NB4 (cell line): Measurements from ENCODE around the gene EVA1B.

Experiments used
- DNase-seq: peaks from one replicate; pipeline ENCODE4 v3.0.0; 2010; ENCODE audit warnings: low read depth
- H3K4me3 ChIP-seq: one replicate; pipeline ENCODE4 v1.5.1; 2011; ENCODE audit warnings: mild to moderate bottlenecking, low read depth, low read length, moderate library complexity
- MAX ChIP-seq: IDR thresholded peaks from 2 replicates; pipeline ENCODE4 v1.6.1; 2011; ENCODE audit warnings: low read depth, low read length
- MYC ChIP-seq: IDR thresholded peaks from 2 replicates; pipeline ENCODE4 v1.6.1; 2011; ENCODE audit warnings: low read depth, low read length
- POLR2A ChIP-seq: IDR thresholded peaks from 2 replicates; pipeline ENCODE4 v1.6.1; 2011; ENCODE audit warnings: mild to moderate bottlenecking; ENCODE audit not compliant: insufficient read length; ENCODE audit errors: extremely low read depth
- TF ChIP-seq, protein P1 (sequence below): IDR thresholded peaks from one replicate; pipeline ENCODE4 v1.5.1; 2012; ENCODE audit warnings: low read depth, low read length

Gene EVA1B

DNA sequence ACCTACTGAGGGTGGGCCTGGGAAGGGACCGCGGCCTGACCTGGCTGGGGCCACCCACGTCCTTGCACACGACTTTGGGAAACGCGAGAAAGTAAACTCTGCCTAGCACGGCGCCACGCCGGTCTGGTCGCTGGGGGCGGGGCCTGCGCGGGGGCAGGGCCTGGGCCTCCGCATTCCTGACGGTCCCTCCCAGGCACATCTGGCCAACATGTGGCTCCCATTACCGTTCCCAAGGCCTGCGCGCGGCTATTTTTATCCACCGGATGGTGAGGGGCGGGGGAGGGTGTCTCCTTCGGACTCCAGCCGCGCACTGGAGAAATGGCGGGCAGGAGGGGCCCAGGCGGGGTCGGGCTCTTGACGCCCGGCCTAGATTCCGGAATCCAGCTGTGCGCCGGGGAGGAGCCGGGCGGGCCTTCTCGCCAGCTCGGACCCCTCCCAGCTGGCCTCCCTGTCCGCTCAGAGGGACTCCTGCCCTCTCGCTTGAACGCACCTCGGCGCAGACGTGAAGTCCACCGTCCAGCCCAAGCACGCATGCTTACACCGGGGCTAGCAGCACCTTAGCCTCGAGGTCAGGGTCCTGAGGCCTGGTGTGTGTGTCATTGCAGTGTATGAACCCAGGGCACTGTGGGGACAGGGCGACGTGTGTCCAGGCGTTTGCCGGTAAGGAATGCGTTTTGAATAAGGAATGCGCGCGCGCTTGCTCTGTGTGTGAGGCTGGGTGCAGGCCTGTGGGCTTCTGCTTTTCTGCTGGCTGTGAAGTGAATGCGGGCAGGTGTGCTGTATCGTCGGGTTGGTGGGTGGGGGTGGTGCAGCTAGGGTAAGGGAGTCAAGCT is 2.1 kb downstream of the EVA1B start:
- peak overlapping the region; percentile 53 for H3K4me3 ChIP-seq

DNA sequence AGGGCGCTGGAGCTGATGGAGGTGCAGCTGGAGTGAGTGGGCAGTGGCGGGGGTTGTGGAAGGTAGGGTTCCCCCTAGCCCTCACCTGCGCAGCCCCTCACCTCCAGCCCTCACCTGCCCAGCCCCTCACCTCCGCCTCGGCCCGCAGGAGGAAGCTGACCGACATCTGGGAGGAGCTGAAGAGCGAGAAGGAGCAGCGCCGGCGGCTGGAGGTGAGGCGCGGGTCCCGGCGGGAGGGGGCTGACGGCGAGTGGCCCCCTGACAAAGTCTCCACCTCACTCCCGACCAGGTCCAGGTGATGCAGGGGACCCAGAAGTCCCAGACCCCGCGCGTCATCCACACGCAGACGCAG is 2.7 kb downstream of the EVA1B start:
- DNase-seq = no peak
- no peak for TF ChIP-seq MYC
- TF ChIP-seq MAX = no peak
- TF ChIP-seq POLR2A = no peak
- TF ChIP-seq, protein P1, sequence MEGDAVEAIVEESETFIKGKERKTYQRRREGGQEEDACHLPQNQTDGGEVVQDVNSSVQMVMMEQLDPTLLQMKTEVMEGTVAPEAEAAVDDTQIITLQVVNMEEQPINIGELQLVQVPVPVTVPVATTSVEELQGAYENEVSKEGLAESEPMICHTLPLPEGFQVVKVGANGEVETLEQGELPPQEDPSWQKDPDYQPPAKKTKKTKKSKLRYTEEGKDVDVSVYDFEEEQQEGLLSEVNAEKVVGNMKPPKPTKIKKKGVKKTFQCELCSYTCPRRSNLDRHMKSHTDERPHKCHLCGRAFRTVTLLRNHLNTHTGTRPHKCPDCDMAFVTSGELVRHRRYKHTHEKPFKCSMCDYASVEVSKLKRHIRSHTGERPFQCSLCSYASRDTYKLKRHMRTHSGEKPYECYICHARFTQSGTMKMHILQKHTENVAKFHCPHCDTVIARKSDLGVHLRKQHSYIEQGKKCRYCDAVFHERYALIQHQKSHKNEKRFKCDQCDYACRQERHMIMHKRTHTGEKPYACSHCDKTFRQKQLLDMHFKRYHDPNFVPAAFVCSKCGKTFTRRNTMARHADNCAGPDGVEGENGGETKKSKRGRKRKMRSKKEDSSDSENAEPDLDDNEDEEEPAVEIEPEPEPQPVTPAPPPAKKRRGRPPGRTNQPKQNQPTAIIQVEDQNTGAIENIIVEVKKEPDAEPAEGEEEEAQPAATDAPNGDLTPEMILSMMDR = no peak
- no peak overlapping the region for H3K4me3 ChIP-seq

More for the DNA sequence above, 2.1 kb downstream of the EVA1B start:
- DNase-seq = peak; percentile 84
- TF ChIP-seq, protein P1 = no peak
- TF ChIP-seq MAX (no peak), MYC (no peak), POLR2A (no peak)

DNA sequence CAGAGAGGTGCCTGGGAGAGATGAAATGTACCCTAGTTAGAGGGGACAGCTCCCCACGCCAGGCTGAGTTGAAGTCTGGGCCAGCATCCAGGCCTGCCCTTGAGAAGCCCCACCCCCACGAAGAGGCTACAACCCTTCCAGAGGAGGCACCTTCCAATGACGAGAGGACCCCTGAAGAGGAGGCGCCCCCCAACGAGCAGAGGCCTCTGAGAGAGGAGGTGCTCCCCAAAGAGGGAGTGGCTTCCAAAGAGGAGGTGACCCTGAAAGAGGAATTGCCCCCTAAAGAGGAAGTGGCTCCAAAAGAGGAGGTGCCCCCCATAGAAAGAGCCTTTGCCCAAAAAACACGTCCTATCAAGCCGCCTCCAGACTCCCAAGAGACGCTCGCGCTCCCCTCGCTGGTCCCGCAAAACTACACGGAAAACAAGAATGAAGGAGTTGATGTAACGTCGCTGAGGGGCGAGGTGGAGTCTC is 3.1 kb downstream of the EVA1B start:
- no peak overlapping the region for H3K4me3 ChIP-seq
- no peak for TF ChIP-seq MAX
- TF ChIP-seq, protein P1 = no peak
- peak; percentile 41 for DNase-seq

GRCh38 chr1:36309397-36309796 is 14.0 kb downstream of the EVA1B start:
- no peak for DNase-seq
- H3K4me3 ChIP-seq = no peak overlapping the region
- TF ChIP-seq, protein P1 = no peak
- TF ChIP-seq MAX = no peak
- no peak for TF ChIP-seq MYC
- TF ChIP-seq POLR2A = no peak

DNA sequence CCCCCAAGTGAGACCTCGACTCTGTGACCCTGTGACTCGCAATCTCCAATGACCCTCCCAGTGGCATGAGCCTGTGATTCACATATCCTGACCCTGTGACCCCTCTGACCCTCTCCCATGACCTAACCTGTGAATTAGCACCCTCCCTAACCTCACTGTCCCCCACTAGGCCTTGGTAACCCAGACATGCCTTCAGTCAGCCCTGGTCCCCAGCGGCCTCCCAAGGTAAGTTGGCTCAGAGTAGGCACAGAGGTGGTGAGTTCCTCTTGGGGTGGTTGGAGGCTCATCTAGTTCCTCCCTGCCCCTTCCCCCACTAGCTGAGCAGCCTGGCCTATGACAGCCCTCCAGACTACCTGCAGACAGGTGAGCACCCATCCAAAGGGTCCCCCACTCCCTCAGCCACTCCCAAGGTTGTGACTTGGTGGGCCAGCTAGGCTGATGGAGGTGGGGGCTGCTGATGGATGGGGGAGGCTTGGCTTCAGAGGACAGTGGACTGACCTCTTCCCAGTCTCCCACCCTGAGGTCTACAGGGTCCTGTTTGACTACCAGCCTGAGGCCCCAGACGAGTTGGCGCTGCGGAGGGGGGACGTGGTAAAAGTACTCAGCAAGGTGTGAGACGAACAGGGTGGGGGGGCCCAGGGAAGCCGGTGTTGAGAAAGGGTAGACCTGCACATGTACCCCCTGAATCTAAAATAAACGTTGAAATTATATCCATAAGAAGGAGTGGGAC is 15.7 kb downstream of the EVA1B start:
- TF ChIP-seq POLR2A (no peak), MAX (no peak), MYC (no peak)
- TF ChIP-seq, protein P1 = no peak

More for the DNA sequence above, 15.7 kb downstream of the EVA1B start:
- no peak overlapping the region for H3K4me3 ChIP-seq
- no peak for DNase-seq
